Measurements from ENCODE around the gene HOXA11.

Gene HOXA11

GRCh38 chr7:27165089-27165995 is 19.7 kb downstream of the HOXA11 start, which contains the start of gene HOXA9:
Gene HOXA9 (minus strand): TSS chr7:27165537. CDS start chr7:27165457, 80 bp downstream.
- intact Hi-C loops (cut with DNase I): loop anchor here (10.0 kb wide), 1 partner anchor 1301 kb away; no protein-coding TSS in a partner anchor
- no peak for DNase-seq

- no peak for DNase-seq
- intact Hi-C loops (cut with DNase I): loop anchor here (5.0 to 10.0 kb wide), 2 partner anchors 797 to 1300 kb away; no protein-coding TSS in a partner anchor
Observed at GRCh38 chr7:27164367-27165088, 20.5 kb downstream of the HOXA11 start.

DNA sequence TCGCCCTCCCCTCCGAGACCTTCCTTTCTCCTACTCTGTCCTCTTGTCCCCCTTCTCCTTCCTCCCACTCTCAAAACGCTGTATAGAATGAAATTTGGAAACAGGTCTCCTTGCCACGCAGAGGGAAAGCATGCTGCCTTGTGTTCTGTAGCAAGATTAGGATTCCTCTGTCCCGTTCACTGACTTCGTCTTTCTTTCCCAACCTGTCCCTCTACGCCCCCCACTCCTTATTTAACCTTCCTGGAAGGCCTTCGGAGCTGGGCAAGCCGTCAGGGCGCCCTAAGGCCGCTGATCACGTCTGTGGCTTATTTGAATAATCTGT is 21.0 kb downstream of the HOXA11 start:
- DNase-seq: no peak

GRCh38 chr7:27163288-27164044 is 21.6 kb downstream of the HOXA11 start:
- DNase-seq: peak in 1 of 42 donors; percentile 7
- intact Hi-C loops (cut with DNase I): loop anchor here (5.0 to 10.0 kb wide), 2 partner anchors 796 to 1299 kb away; no protein-coding TSS in a partner anchor

More for the DNA sequence above, 21.0 kb downstream of the HOXA11 start:
- intact Hi-C loops (cut with DNase I): loop anchor here (5.0 to 10.0 kb wide), 2 partner anchors 797 to 1299 kb away; no protein-coding TSS in a partner anchor

GRCh38 chr7:27162561-27163287 is 22.3 kb downstream of the HOXA11 start:
- DNase-seq: no peak
- intact Hi-C loops (cut with DNase I): loop anchor here (5.0 to 10.0 kb wide), 2 partner anchors 795 to 1298 kb away; no protein-coding TSS in a partner anchor

DNA sequence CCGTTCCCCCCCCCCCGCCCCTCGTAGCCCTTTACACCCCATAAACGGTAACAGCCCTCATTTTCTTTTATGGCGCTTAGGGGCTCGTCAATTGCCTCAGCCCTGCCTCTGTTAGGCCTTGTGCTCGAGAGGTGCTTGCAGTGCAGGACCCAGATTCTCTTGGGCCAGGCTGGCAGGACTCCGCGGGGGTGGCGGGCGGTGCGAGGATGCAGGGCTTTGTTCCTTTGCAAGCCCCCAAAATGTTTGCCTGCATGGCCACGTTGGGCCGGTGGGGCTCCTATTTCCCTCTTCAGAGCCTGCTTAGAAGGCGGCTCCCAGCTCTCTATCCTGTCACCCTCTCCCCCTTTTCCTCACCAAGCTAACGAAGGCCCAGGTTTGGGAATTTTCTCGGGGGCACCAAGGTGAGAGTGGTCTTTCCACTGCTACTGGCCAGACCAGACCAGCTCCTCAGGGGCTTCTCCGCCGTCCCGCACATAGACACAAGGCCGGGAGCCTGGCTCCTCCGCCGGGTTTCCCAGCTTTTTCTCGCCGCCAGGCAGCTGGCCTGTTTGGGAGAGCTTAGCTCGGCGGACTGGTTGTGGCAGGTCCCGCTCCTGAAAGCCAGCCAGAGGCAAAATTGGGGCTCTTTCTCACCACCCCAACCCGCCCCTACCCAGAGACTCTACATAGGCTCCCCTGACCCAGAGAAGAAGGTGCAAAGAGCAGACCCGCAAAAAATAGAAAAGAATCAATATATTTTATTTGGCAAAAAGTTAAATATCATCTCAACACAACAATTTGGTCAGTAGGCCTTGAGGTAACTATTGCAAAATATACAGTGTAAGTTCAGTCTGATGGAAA is 23.1 kb downstream of the HOXA11 start:
- intact Hi-C loops (cut with DNase I): loop anchor here (2.0 to 10.0 kb wide), 3 partner anchors 479 to 1297 kb away; no protein-coding TSS in a partner anchor
- DNase-seq: peak in 1 of 42 donors; percentile 15

DNA sequence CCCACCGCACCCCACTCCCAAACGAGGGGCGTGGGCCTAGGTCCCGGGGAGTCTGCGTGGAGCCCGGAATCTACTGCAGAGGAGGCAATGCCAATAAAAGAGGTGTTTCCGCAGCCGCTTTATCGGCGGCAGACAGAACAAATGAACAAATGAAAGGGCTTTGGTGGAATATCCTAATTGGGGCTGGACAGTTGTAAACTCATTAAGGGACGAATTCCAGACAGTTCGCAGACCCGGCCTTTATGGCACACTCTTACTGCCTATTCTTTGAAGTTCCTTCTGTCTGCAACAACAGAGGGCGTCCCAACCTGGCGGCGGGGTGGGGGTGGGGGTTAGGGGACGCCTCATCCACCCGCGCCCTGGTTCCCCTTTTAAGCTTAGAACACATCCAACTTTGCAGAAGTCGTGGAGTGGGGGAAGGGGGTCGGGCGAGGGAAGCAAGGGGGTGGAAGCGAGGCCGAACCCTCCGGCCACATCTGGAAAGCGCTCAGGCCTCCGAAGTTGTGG is 23.8 kb downstream of the HOXA11 start:
- intact Hi-C loops (cut with DNase I): loop anchor here (2.0 to 10.0 kb wide), 3 partner anchors 478 to 1296 kb away; no protein-coding TSS in a partner anchor
- DNase-seq: peak in 4 of 42 donors; percentile 13 to 56 (median 36)

GRCh38 chr7:27160546-27161213 is 24.4 kb downstream of the HOXA11 start:
- DNase-seq: peak; percentile 72 to 94 (median 84)
- intact Hi-C loops (cut with DNase I): loop anchor here (2.0 to 10.0 kb wide), 3 partner anchors 478 to 1296 kb away; no protein-coding TSS in a partner anchor

DNA sequence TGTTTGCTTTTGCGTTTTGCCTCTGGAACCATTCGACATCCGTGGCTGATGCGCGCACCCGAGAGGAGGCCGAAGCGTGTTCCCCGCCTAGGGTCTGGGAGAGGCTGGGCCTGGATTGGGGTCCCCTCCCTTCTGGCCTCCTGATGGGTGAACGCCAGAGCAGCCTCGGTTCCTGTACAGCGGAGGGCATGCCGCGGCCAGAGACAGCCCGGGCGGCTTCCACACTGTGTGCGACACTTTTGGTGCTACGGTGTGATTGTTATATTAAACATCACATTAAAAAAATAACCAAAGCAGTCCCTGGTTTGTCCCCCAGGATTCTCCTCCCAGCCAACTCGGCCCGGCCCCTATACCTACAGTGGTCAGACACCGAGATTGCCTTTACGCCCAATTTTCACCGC is 24.9 kb downstream of the HOXA11 start:
- peak in 1 of 42 donors; percentile 11 for DNase-seq
- intact Hi-C loops (cut with DNase I): loop anchor here (2.0 to 10.0 kb wide), 3 partner anchors 477 to 1295 kb away; no protein-coding TSS in a partner anchor

DNA sequence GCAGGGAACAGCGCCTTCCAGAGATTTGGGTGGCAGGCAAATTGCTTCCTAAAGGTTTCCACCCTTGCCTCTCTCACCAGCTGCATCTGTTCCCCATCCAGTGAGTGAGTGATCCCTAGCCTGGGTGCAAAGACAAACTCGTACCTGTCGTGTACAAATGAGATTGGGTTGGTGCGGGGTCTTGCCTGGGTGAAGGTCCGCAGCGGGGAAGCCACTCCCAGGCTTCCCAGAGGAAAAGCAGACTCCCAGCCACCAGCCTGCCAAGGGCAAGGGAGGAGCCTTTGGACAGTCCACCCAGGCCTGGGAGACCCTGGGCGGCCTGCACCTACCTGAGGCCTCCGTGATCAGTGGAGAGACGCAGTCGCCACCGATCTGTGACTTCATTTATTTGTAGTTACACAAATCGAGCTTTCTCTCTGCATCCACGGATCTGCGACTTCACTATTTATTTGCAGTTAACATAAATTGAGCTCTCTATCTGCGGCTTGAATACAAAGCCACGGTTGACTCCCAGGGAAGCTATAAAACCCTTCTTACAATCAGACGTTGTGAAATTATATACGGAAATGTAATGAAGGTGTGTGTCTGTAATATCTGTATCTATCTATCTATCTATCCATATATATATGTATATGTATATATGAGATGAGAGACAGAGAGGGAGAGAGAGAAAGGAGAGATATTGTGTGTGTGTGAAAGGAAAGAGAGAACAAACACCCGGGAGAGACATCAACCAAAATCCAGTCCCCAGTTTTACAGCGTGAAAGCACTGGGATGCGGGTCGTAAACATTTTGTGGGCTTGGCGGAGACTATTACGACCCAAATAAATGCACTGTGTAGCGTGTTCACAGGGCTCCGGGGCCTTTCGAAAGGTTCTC is 25.5 kb downstream of the HOXA11 start:
- intact Hi-C loops (cut with DNase I): loop anchor here (2.0 to 10.0 kb wide), 3 partner anchors 477 to 1295 kb away; no protein-coding TSS in a partner anchor
- peak in 4 of 42 donors; percentile 1 to 14 (median 8) for DNase-seq

DNA sequence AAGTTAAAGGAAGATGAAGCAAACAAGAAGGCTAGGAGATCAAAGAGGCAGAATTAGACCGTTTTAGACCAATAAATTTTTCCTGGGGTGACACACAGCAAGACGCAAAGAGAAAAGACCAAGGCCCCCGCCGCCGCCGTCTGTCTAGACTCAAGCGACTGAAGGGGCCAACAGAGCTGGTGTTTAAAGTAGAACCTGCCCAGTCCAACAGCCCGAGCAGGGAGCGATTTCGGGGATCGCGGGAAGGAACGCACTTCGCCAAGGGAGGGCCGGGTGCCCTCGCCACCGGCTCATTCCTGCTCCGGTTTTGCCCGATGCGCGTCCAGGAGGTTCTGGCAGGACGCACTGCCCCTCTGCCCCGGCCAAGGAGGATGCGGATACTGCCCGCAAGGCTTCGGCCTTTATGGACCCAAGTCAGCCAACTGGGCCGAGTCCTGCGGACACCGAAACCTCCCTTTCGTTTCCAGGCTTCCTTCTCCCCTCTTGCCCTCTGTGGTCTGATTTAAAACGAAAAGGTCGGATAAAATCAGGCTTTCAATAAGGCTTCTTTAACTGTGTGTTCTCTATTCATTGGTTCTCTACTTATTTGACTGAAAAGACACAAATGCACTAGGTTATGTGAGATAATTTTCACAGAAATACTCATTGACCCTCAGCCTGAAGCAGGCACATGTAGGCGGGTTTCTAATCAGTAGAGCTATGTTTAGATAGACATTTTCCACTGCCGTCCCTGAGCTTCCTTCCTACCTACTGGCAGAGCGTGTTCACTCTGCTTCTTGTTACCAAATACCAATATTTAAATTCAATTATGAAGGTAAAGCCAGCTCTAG is 26.4 kb downstream of the HOXA11 start:
- DNase-seq: peak in 5 of 42 donors; percentile 3 to 23 (median 11)
- intact Hi-C loops (cut with DNase I): no loop called here

DNA sequence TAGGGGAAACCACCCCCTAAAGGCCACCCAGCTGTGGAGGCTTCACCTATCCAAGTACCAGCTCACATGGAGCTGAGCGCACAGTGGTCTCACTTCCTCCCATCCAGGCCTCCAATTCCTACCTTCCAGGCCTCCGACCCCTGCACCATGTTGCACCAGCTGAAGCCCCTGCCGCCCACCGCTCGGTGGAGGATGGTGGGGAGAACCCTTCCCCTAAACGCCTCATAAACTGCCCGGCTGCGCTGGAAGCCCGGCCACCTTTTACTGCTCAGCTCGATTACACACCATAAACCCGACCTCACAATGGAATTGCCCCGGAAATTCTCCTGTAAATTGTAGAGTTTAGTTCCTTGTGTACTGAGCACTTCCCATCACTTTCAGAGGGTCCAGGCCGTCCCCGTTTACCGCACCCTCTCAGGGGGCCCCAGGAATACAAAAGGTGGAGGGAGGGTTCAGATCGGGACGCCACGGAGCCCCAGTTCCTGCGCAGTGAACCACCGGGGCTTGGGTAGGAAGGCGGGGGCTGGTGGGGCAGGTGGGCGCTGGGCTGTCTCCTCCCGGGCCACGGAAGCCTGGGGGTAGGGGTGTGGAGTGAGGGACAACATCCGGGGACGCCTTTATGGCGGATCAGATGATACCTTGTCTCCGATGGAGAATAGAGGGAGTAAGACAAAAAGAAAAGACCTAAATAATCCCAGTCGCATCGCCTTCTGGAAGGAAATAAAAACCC is 27.2 kb downstream of the HOXA11 start:
- DNase-seq: peak in 8 of 42 donors; percentile 1 to 22 (median 8)
- intact Hi-C loops (cut with DNase I): no loop called here

GRCh38 chr7:27156916-27157701 is 27.9 kb downstream of the HOXA11 start:
- intact Hi-C loops (cut with DNase I): no loop called here
- DNase-seq: peak in 7 of 42 donors; percentile 4 to 27 (median 17)
